NCI-H2107 treated with DMSO at 0.1 percent for 48 hours (cell line): ENCODE measurements around the gene NUTM2A.
"Not testable (repeated sequence)": the region's sequence is repeated elsewhere in the genome, so short reads cannot be mapped to it uniquely, and the experiment has no call there.

Experiments
- DNase-seq: peaks from one replicate; lab custom pipeline; 2025; ENCODE audit not compliant: unreplicated experiment; lab: John Stamatoyannopoulos, UW

NUTM2A gene

DNA sequence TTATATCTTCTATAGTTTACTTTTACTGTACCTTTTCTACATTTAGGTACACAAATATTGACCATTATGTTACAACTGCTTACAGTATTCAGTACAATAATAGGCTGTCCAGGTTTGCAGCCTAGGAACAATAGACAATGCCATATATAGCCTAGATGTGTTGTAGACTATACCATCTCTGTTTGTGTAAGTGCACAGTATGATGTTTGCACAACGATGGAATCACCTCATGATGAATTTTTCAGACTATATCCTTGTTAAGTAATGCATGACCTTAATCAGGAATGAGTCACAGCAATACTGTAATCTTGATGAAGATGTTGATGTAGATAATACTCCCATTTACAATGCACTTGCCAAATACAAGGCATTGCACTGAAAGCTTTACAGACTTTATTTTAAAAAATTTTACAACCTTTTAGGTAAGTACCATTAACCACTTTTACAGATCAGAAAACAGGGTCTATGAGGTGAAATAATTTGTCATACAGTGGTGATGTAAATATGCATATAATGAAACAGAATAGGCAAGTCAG, 23.6 kb downstream of the NUTM2A start:
- DNase-seq, result not testable (repeated sequence)

DNA sequence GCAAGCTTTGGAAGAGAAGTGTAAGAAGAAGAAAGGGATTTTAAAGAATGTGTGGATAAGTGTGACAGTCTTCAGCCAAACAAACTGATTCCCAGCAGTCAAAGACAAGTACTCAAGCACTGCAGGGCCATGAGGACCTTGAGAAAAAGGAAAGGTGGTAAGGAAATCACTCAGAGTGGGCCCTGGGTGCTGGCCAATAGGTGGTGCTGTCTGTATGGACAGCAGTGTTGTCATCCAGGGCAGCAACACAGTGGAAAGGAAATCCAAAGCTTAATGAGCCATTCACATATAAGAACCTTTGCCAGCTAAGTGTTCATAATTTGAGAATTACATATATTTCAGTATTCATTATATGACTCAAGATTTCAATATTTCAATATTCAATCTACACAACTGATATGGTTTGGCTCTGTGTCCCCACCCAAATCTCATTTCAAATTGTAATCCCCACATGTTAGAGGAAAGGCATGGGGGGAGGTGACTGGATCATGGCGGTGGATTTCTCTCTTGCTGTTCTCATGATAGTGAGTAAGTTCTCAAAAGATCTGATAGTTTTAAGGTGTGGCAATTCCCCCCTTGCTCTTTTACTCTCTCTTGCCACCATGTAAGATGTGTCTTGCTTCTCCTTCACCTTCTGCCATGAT, 55.6 kb downstream of the NUTM2A start:
- DNase-seq, result not testable (repeated sequence)
